Thyroid gland (tissue), 4 donors: Measurements from ENCODE around the gene SVBP.

Experiments
- CTCF ChIP-seq, 6 experiments: fragments of 200-600 bp in 3 of 6; fragments of 450-650 bp in 3 of 6; sonication (generic) in 3 of 6; IDR thresholded peaks; one replicate each; pipeline ENCODE4 v1.5.1; 2016 to 2019; ENCODE audit warnings: antibody characterized with exemption in 6 of 6, mild to moderate bottlenecking in 2 of 6, inconsistent platforms in 1 of 6, moderate library complexity in 1 of 6
- POLR2A ChIP-seq, 2 donors: fragments of 450-650 bp; IDR thresholded peaks; one replicate each; pipeline ENCODE4 v1.6.1; 2017; ENCODE audit warnings: antibody characterized with exemption in 2 of 2, mild to moderate bottlenecking in 2 of 2, moderate library complexity in 1 of 2

GRCh38 chr1:42851420-42851819 is 34.2 kb upstream of the SVBP start:
- TF ChIP-seq POLR2A (IDR thresholded peaks at IDR 0.05) = no peak
- TF ChIP-seq CTCF (IDR thresholded peaks at IDR 0.05) = no peak
